ENCODE data around the gene HOATZ. TPM values are rescaled to one million over a fixed set of nuclear protein-coding genes. Genes with fewer than 3 reads are reported as not detected.

Gene HOATZ
- total RNA-seq, 1 experiment from 2014 or later = not detected

GRCh38 chr11:111524056-111524455 lies 9.5 kb downstream of the HOATZ start:
- H3K36me3 ChIP-seq (ENCODE audit: control insufficient read depth in 1 of 2, insufficient read depth in 2 of 2, low read length in 2 of 2) = no peaks in the 10 kb centered on the region
- no peaks in the 10 kb centered on the region for H4K20me1 ChIP-seq (ENCODE audit: insufficient read depth)
- no TSS peak for BruUV-seq (replicated peaks)
- no peaks in the 10 kb centered on the region for H3K79me2 ChIP-seq (ENCODE audit: insufficient read depth, low read length)
- RAD21 ChIA-PET (ENCODE audit: low non-redundant PET in 1 of 2, low total read pairs in 2 of 2, uncharacterized antibody in 2 of 2, unreplicated experiment in 2 of 2) = no interaction called here
- CTCF ChIA-PET = no interaction called here
- H3K9ac ChIP-seq (ENCODE audit: low read length) = no peak overlapping the region
- TF ChIP-seq EZH2 (IDR thresholded peaks at IDR 0.05) (no peak), CBX3 (IDR thresholded peaks at IDR 0.05; ENCODE audit: low read depth) (no peak)
- POLR2A ChIA-PET = no interaction called here
- DNase-seq (ENCODE audit: low read depth, low spot score) (no peak), ATAC-seq (no peak)
- H3K9me2 ChIP-seq (ENCODE audit: insufficient read depth) = no peaks in the 10 kb centered on the region
- H3K4me3 ChIP-seq (replicated peaks in 1 of 2; ENCODE audit: low read depth in 1 of 2, low read length in 2 of 2) = no peak overlapping the region
- H2AFZ ChIP-seq (ENCODE audit: low read depth, low read length, poor library complexity, severe bottlenecking) = no peak overlapping the region
- intact Hi-C loops (cut with micrococcal nuclease) = no loop called here
- no peaks in the 10 kb centered on the region for H3K9me3 ChIP-seq (ENCODE audit: control insufficient read depth in 1 of 2, insufficient read depth in 1 of 2, low read depth in 1 of 2, low read length in 2 of 2)
- H3K4me1 ChIP-seq (ENCODE audit: control insufficient read depth in 1 of 2, insufficient read depth in 2 of 2, low read length in 2 of 2) = peaks cover 0 to 11% of the 10 kb centered on the region in 2 experiments; a peak in 1 of 4 replicates
- H3K4me2 ChIP-seq (ENCODE audit: low read length) = no peak overlapping the region
- H3K27me3 ChIP-seq (ENCODE audit: insufficient read depth, low read length) = no peaks in the 10 kb centered on the region
- H3K27ac ChIP-seq (ENCODE audit: low read depth, low read length) = no peak overlapping the region

GRCh38 chr11:111525456-111525855 lies 10.9 kb downstream of the HOATZ start:
- POLR2A ChIA-PET = no interaction called here
- no peaks in the 10 kb centered on the region for H3K79me2 ChIP-seq (ENCODE audit: insufficient read depth, low read length)
- no TSS peak for BruUV-seq (replicated peaks)
- no peaks in the 10 kb centered on the region for H4K20me1 ChIP-seq (ENCODE audit: insufficient read depth)
- H3K27ac ChIP-seq (ENCODE audit: low read depth, low read length) = no peak overlapping the region
- RAD21 ChIA-PET (ENCODE audit: low non-redundant PET in 1 of 2, low total read pairs in 2 of 2, uncharacterized antibody in 2 of 2, unreplicated experiment in 2 of 2) = no interaction called here
- no peak for DNase-seq (ENCODE audit: low read depth, low spot score)
- no peak overlapping the region for H3K4me3 ChIP-seq (replicated peaks in 1 of 2; ENCODE audit: low read depth in 1 of 2, low read length in 2 of 2)
- no peaks in the 10 kb centered on the region for H3K36me3 ChIP-seq (ENCODE audit: control insufficient read depth in 1 of 2, insufficient read depth in 2 of 2, low read length in 2 of 2)
- no peak overlapping the region for H3K4me2 ChIP-seq (ENCODE audit: low read length)
- CTCF ChIA-PET = no interaction called here
- H3K4me1 ChIP-seq (ENCODE audit: control insufficient read depth in 1 of 2, insufficient read depth in 2 of 2, low read length in 2 of 2) = peaks cover 0 to 11% of the 10 kb centered on the region in 2 experiments; a peak in 1 of 4 replicates
- no peak for ATAC-seq
- no peaks in the 10 kb centered on the region for H3K27me3 ChIP-seq (ENCODE audit: insufficient read depth, low read length)
- no peak overlapping the region for H2AFZ ChIP-seq (ENCODE audit: low read depth, low read length, poor library complexity, severe bottlenecking)
- H3K9me3 ChIP-seq (ENCODE audit: control insufficient read depth in 1 of 2, insufficient read depth in 1 of 2, low read depth in 1 of 2, low read length in 2 of 2) = no peaks in the 10 kb centered on the region
- no peak overlapping the region for H3K9ac ChIP-seq (ENCODE audit: low read length)
- H3K9me2 ChIP-seq (ENCODE audit: insufficient read depth) = no peaks in the 10 kb centered on the region
- intact Hi-C loops (cut with micrococcal nuclease) = no loop called here
- no peak for TF ChIP-seq SP1 (IDR thresholded peaks at IDR 0.05; ENCODE audit: low read depth)
- TF ChIP-seq SIN3A (IDR thresholded peaks at IDR 0.05; ENCODE audit: low read depth) = no peak
- TF ChIP-seq ZFX (IDR thresholded peaks at IDR 0.05) = no peak
- no peak for TF ChIP-seq POLR2AphosphoS5 (IDR thresholded peaks at IDR 0.05; ENCODE audit: low read depth, low read length)
- TF ChIP-seq ZNF274 (IDR thresholded peaks at IDR 0.05; ENCODE audit: low read depth, low read length) = no peak
- no peak for TF ChIP-seq EGR1 (IDR thresholded peaks at IDR 0.05; ENCODE audit: low read depth)
- TF ChIP-seq ATF3 (IDR thresholded peaks at IDR 0.05) = no peak
- no peak for TF ChIP-seq ZBTB33 (IDR thresholded peaks at IDR 0.05; ENCODE audit: extremely low read depth, insufficient replicate concordance, low read length)
- no peak for TF ChIP-seq EZH2 (IDR thresholded peaks at IDR 0.05)
- no peak for TF ChIP-seq YY1 (IDR thresholded peaks at IDR 0.05; ENCODE audit: extremely low read depth, insufficient replicate concordance, low read depth, low read length)
- TF ChIP-seq CEBPB (IDR thresholded peaks at IDR 0.05; ENCODE audit: low read depth) = no peak
- no peak for TF ChIP-seq EZH2phosphoT487 (IDR thresholded peaks at IDR 0.05; ENCODE audit: borderline replicate concordance)
- TF ChIP-seq RAD21 (IDR thresholded peaks at IDR 0.05; ENCODE audit: low read depth) = no peak
- no peak for TF ChIP-seq TCF7L2 (IDR thresholded peaks at IDR 0.05; ENCODE audit: borderline replicate concordance, extremely low read depth, insufficient read depth, insufficient read length)
- no peak for TF ChIP-seq CBX3 (IDR thresholded peaks at IDR 0.05; ENCODE audit: low read depth)
- TF ChIP-seq POLR2A (IDR thresholded peaks at IDR 0.05; ENCODE audit: borderline replicate concordance, extremely low read depth, insufficient read depth, insufficient read length) = no peak
- no peak for TF ChIP-seq ELF1 (IDR thresholded peaks at IDR 0.05; ENCODE audit: borderline replicate concordance, low read depth)
- no peak for TF ChIP-seq CTCF (IDR thresholded peaks at IDR 0.05 in 2 of 3, conservative IDR thresholded peaks at IDR 0.05 in 1 of 3; ENCODE audit: borderline replicate concordance in 1 of 3, insufficient read depth in 1 of 3, low read depth in 2 of 3, low read length in 2 of 3)
- TF ChIP-seq SRF (IDR thresholded peaks at IDR 0.05; ENCODE audit: low read depth) = no peak
